Measurements from ENCODE around the gene PALM.
"Not testable (repeated sequence)": the region's sequence is repeated elsewhere in the genome, so short reads cannot be mapped to it uniquely, and the experiment has no call there.

PALM gene

DNA sequence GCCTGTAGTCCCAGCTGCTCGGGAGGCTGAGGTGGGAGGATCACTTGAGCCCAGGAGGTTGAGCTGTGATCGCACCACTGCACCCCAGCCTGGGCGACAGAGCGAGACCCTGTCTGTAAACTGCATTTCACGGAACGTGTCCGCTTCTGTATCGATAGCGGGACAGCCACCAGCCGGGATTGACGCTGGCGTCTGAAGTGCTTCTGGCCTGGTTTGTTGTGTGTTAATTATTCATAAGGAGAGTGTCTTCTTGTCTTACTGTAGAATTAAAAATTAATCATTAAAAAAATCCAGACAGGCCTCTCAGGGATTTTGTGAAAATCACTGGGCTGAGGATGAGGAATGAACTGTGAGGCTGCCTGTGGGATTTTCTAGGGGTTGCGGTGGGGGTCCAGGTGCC, 26.0 kb downstream of the PALM start:
- DNase-seq = no peak

DNA sequence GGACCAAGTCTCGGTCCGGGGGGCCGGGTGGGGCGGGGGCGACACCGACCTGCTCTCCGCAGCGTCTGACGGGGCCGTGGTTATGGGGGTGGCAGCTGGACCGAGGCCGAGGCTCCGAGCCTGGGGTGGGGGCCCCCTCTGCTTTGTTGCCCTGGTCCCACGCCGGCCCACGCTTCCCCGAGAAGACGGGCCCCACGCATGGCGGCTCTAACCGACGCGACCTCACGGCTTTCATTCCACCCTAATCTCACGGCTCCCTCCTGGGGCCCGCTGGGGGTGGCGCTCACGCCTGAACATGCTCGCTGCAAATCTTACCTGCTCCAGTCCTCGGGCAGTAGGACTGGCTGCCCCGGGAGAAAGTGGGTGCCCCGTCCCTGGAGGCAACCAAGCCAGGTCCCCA, 27.4 kb downstream of the PALM start:
- no peak for DNase-seq

DNA sequence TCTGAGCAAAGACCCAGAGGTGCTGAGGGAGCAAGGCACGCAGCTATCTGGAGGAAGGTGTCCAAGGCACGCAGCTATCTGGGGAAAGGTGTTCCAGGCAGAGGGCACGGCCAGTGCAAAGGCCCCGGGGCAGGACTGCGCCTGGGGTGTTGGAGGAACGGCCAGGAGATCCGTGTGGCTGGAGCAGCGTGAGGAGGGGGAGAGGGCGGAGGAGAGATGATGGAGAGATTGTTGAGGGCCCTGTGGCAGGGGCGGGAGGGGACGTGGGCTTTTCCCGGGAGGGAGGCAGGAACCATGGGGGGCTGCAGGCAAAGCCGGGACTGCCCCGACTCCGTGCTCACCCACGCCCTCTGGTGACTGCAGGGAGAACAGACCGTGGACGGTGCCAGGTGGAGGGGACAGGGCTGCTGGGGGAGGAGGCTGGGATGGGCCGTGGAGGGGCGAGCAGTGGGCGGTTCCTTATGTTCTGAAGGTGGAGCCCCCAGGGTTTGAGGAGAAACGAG, 28.9 kb downstream of the PALM start:
- DNase-seq = no peak

DNA sequence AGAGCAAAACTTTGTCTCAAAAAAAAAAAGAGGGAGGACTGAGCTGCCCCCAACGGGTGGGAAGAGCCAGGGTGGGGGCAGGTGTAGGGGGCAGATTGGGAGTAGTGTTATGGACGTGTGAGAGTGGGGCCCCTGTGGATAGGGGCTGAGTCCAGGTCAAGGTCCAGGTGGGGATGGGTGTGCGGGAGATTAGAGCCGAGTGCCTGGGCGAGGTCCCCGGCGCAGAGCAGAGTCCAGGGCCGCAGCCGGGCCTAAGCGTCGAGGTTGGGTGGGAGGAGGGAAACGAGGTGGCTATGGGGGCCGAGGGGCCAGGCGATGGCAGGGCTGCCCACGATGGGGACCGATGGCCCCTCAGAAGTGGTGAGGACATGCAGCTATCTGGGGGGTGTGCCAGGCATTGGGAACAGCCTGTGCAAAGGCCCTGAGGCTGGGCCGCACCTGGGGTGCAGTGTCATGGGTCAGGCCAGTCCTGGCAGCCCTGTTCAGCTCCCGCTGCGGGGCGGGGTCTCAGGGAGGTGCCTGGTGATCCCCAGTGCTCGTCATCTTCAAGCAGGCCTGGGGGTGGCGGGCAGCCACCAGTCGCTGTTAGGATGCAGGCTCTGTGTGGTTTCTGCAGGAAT, 29.9 kb downstream of the PALM start:
- no peak for DNase-seq

DNA sequence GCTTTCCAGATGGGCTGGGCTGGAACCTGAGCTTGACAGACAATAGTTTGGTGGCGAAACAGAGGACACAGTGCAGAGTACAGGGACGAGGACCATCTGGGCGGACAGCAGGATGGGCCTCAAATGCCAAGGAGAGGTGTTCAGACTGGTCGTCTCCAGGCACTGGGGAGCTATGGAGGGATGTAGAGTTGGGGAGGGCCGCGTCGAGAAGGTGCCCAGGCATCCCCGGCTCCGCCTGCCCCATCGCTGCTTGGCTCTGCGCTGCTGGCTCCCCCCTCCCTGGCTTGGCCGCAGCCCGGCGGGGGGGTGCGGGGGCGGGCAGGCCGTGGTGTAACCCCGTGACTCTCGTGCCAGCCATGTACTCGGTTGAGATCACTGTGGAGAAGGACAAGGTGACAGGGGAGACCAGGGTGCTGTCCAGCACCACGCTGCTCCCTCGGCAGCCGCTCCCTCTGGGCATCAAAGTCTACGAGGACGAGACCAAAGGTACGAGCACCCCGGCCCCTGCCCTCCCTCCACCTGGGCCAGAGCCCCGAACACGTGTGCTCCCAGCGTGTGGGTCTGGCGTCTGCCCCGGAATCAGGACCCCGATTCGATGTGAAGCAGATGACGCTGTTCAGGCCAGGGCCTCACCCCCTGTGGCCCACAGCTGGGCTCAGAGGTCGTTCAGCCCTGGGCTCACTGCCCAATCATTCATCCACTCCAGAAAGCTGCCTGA, 31.4 kb downstream of the PALM start:
- DNase-seq = no peak

DNA sequence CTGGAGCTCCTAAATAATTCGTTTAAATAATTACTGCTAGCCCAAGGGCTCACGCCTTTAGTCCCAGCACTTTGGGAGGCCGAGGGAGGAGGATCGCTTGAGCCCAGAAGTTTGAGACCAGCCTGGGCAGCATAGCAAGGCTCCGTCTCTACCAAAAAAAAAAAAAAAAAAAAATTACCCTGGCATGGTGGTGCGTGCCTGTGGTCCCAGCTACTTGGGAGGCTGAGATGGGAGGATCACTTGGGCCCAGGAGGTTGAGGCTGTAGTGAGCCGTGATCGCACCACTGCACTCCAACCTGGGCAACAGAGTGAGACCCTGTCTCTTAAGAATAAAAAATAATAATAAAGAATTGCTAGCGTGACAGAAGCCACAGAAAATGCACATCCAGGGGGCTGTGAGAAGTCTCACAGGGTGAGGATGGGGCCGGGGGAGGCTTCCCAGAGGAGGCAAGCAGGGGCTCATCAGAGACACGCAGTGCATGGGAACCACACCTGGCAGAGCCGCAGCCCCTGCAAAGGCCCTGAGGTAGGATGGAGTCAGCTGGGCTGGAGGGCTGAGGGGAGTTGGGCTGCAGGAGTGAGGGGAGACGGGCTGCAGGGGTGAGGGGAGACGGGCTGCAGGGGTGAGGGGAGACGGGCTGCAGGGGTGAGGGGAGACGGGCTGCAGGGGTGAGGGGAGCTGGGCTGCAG, 32.2 kb downstream of the PALM start:
- not testable (repeated sequence) for DNase-seq

DNA sequence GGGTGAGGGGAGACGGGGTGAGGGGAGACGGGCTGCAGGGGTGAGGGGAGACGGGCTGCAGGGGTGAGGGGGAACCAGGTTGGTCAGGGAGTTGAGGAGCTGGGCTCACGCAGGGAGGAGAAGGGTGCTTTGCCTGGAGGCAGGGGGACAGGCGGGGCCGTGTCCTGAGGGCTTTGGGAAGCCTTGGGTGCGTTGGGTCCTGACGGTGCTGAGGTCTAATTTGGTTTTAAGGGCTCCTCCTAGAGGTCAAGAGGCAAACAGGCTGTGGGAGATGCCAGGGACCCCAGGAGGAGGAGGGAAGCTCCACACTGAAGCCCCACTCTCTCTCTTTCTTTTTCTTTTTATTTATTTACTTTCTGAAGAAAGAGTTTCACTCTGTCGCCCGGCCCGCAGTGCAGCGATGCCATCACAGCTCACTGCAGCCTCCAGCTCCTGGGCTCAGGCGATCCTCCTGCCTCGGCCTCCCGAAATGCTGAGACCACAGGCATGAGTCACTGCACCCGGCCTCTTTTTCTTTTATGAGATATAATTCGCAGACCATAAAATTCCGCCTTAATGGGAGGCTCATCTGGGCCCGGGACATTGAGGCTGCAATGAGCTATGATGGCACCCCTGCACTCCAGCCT, 32.9 kb downstream of the PALM start:
- DNase-seq = no peak

DNA sequence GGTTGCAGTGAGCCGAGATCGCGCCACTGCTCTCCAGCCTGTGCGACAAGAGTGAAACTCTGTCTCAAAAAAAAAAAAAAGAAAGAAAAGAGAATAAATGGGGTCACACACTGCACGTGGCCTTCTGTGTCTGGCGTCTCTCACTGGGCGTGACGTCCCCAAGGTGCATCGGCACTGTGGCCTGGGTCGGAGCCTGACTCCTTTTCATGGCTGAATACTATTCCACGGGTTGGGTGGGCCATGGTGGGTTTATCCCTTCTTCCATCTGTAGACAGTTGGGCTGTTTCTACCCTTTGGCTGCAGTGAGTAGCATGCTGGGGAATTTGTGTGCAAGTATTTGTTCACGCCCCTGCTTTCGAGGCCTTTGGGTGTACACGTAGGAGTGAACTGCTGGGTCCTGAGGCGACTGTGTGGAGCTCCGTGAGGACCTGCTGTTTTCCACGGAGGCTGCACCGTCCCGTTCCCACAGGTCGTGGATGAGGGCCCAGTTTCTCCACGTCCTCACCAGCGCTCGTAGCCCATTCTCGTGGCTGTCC, 33.9 kb downstream of the PALM start:
- no peak for DNase-seq

DNA sequence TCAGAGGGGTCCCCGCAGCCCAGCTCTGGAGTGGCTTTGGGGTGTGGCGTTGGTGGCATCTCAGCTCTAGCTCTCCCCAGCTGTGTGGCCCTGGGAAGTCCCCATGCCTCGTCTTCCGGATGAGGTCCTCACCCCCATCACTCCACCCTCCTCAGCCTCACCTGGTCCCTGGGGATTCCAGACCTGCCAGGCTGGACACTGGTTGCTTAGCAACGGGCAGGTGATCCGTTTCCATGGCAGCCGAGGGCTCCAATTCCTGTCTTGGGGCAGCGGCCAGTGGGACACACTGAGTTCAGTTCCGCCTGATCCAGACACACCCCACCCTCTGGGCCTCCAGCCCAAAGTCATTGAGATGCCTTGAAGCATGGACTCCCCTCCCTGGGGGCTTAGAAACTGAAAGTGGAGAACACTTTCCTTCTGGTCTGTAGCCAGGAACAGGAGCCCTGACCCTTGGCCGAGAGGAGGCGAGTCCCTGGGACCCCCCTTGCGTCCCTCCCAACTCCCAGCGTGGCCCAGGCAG, 34.5 kb downstream of the PALM start:
- DNase-seq = no peak

DNA sequence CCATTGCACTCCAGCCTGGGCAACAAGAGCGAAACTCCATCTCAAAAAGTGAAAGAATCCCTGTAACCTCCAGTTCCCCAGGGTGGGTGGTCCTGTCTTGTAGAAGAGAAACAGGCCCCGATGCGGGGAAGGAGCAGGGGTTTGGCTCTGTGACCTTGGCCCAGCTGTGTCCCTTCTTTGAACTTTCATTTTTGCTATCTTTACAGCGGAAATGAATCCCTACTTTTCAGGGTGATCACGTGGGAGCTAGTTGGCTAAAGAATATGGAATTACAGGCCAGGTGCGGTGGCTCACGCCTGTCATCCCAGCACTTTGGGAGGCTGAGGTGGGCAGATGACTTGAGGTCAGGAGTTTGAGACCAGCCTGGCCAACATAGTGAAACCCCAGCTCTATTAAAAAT, 36.4 kb downstream of the PALM start:
- not testable (repeated sequence) for DNase-seq

DNA sequence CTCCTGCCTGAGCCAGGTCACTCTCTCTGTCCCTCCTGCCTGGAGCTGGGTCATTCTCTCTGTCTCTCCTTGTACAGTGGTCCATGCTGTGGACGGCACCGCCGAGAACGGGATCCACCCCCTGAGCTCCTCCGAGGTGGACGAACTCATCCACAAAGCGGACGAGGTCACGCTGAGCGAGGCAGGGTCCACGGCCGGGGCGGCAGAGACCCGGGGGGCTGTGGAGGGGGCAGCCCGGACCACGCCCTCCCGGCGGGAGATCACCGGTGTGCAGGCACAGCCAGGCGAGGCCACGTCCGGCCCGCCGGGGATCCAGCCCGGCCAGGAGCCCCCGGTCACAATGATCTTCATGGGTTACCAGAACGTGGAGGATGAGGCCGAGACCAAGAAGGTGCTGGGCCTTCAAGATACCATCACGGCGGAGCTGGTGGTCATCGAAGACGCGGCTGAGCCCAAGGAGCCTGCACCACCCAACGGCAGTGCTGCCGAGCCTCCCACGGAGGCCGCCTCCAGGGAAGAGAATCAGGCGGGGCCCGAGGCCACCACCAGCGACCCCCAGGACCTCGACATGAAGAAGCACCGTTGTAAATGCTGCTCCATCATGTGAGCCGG, 37.6 kb downstream of the PALM start:
- DNase-seq = no peak

DNA sequence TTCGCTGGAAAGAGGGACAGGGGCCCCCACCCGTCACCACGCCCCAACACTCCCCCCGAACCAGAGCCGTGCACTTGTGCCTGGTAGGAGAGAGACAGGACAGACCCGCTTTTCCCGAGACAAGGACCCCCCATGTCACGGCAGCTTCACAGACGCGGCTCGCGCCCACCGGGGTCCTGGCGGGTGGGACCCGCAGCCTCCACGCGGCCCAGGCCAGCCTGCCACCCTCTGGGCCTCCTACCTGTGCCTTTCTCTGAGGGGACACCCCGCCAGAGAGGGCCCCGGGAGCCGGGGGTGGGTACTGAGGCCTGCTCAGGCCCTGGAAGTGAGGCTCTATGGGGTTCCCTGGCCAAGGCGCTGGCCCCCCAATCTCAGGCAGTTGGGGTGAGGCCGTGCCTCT, 38.2 kb downstream of the PALM start:
- DNase-seq = no peak

DNA sequence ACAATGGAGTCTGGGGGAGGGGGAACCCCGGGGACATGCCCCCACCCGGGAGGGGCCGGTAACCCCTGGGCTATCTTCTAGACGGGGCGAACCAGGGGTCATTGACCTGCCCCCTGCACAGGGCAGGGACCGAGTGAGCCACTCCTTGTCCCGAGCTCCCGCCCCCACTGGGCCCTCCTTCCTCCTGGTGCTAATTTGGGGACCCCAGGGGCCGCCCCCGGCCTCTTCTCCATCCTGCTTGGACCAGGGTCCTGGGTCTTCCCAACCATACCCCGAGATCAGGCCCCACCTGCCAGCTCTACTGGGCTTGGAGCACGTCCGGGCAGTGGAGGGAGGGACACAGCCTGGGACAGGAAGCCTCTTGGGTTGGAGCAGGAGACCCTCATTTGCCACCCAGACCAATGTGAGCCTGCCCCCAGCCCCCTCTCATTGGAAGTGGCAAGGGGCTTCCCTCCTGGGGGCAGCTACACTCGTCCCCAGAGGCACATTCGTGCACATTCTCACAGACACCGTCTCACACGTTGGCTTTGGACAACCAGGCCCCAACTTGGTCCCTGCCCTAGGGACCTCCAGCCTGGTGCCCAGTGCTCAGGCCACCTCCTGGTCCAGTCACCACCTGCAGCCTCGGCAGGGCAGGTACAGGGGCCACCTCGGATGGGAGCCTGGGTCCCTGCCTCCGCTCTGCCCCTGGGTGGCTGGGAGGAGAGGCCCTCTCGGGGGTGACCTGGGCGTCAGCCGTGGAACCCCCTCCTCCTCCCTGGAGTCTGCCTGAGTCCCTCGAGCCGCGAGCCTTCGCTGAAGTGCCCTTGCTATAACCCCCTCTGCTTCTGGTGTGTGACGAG, 38.9 kb downstream of the PALM start:
- no peak for DNase-seq

DNA sequence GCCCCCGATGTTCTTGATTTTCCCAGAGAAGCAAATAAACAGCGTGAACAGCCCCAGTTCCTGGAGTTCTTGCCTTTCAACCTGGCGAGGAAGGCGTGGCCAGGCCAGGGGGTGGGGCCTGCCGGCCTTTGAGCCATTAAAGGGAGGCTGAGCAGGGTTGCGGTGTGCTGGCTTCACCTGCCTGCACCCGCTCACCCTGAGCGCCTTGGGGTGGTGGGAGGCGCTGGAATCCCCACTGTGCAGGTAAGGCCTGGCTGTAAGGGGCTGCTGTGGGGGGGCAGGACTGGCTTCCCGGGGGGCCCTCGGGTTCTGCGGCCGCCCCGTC, 39.5 kb downstream of the PALM start:
- no peak for DNase-seq

DNA sequence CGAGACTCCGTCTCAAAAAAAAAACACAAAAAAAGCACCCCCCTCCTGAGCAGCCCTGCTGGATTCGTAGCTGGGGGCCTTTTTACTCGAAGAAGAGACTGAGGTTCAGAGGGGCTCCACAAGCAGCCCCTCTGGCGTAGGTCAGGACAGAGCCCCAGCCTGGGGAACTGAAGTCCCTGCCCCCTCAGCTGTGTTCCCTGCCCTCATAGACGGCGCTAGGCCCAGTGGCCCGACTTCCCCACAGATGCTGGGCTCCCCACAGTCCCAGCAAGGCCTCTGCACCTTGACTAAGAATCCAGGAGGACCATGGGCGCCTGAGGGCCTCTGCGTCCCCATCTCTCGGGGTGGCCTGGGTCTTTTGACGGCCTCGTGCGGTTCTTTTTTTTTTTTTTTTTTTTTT, 41.1 kb downstream of the PALM start:
- no peak for DNase-seq

DNA sequence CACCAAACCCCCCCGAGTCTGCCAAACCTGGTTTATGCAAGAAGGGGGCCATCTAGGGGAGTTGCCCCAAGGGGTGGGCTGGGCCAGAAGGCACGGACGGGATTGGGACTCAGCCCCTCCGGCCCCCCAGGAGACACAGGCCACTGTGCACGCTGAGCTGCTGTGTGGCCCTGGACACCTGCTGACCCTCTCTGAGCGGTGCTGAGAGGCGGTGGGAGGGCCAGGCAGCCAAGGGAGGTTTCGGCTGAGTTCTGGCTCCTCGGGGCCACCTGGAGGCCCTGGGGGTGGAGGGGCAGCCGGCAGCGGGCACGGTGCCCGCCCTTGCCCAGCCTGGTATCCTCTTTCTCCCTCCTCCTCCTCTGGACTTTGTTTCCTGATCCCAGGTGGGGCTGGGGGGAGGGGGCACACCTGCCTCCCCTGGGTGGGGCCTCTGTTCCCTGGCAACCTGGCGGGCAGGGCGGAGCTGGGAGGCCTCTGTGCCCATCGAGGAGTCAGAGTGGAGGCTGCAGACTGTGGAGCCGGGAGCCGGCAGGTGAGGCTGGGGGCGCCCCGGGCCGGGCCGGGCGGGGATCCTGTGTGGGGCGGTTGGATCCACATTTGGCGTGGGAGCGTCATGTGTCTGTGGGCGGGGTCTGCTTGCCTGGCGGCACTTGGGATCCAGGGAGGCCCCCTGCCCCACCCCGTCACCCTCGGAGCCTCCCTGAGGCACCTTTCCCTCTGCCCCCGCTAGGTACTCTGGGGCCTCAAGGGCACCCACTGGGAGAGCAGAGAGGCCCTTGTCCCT, 42.1 kb downstream of the PALM start, which contains the start of gene MISP:
TSS of gene MISP (plus strand) at position 473 of the 784 bp plus-strand sequence. CDS start 5,835 bp downstream, outside the sequence.
- peak; percentile 56 for DNase-seq

DNA sequence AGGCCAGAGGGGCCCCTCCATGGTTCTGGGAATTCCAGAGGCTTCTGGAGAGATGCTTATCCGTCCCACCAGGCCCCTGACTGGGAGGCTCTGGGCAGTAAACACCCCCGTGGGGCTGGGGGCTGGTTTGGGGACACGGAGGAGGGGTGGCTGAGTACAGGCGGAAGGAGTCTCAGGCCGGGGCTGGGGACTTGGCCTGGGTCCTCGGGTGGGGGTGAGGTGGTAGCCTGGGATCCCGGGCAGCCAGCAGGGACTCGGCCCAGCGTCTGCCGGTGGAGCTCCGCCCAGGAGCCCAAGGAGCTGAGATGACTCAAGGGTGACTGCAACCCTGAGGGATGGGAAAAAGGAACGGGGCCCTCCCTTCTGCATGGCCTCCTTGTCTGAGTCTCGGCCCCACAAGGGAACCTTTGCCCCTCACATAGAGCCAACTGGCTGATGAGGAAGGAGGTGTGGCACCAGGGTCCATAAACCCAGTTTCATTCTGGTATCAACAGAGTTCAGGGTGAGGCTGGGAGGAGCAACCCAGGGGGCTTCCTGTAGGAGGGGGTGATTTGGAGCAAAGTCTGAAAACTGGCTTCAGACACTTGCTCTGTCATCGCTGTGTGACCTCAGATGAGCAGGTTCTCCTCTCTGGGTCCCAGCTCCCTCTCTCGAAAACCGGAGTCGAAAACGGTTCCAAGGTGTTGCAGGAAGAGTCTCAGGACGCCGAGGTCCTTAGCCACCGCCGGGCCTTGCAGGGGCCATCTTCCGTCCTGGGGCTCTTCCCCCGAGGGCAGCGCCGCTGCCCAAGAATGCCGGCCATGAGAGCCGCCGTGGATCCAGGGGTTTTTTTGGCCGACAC, 43.0 kb downstream of the PALM start:
- no peak for DNase-seq

DNA sequence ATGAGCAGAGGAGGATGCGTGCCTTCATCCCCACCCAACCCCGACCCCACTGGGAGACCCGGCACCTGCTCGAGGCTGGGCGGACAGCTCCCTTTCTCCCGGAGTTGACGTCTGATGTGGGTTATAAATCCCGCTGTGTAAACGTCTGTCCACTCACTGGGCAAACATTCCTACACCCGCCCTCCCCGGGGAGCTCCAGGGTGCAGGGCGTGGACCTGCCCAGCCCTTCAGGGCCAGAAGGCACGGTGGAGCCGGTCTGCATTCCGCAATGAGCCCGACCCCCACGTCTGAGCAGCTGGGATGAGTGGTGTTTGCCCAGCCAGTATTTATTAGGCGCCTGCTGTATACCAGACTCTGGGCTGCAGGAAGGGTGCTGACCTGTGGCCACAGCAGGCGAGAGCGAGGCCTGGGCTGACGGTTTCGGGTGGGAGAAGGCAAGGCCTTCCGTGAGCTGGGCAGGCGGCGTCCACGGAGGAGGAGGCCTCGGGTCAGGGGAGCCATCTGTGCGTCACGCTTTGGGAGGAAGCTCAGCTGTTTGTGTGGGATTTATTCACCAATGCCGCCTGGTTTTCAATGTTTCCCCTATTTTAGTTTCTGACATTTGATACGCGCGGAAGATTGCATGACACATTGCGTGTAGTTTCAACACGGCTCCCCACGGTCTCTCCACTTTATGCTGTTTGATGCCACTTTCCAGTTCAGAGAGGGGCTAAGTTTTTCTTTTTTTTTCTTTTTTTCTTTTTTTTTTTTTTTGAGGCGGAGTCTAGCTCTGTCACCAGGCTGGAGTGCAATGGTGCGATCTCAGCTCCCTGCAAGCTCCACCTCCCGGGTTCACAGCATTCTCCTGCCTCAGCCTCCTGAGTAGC, 44.1 kb downstream of the PALM start:
- no peak for DNase-seq

DNA sequence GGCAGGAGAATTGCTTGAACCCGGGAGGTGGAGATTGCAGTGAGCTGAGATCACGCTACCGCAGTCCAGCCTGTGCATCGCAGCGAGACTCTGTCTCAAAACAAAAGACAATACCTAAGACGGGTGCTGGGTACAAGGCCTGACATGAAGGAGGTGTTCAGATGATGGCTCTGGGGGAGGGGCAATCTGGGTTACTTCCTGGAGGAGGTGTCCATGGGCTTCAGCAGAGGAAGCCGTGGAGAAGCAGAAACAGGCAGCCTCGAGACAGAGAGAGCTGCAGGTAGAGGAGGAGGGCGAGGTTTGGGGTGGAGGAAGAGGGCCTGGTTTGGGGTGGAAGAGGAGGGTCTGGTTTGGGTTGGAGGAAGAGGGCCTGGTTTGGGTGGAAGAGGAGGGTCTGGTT, 45.8 kb downstream of the PALM start:
- no peak for DNase-seq

Measured in NCI-H748 treated with DMSO at 0.1 percent for 48 hours (cell line).